A172 (cell line): ENCODE results near the gene CCNG2. TPM values are rescaled to one million over a fixed set of nuclear protein-coding genes. Genes with fewer than 3 reads are reported as not detected.

Experiments
- DNase-seq: peaks from one replicate; pipeline ENCODE4 v3.0.0-alpha.2; 2015; ENCODE audit warnings: low spot score
- total RNA-seq: library from RNA; depleted of rRNA; stranded (reverse); fragments of >200 nt; shearing (Covaris generic); gene quantifications from 2 replicates; pipeline ENCODE4 v1.2.3, GENCODE V29; 2014

CCNG2 gene
- total RNA-seq, 1 experiment from 2014 or later, result 7.3 TPM

DNA sequence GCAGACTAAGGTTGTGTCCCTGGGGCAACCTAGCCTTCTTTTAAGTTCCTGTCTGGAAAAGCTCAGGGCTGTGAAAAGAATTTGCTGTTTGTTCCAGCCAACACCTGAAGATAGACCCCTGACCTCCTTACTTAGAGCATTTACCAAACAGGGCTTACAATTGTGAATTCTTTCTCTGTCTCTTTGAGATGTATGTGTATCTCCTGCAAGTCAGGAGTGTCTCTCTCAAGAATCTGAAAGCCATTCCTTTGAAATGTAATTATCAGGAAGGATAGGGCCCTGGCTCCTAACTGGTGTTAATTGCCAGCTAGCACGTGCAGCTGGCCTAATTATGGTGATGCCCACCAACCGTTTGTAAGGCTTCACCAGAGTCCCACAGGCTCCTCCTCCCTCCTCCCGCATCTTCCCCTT, 18.2 kb downstream of the CCNG2 start:
- DNase-seq, result no peak

DNA sequence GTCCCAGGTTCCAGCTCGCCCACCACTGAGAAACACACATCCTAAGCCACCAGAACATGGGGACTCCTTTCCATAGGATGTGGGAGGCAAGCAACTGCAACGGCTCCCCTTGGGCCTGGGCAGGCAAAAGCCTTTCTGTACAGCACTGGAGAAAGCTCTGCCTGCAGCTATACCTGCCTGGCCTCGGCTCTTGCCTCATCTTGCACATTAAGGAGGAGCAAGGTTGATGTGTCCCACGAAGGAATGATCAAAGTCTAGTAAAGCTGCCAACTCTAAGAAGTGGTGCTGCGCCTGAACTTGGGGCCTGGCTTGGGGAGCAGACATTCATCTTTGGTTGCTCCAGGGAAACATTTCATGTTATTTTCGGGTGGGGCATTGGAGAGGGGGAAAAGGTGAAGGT, 19.6 kb downstream of the CCNG2 start:
- DNase-seq, result no peak

GRCh38 chr4:77177199-77177598, 20.2 kb downstream of the CCNG2 start:
- no peak for DNase-seq

- DNase-seq, result no peak
These were observed 21.6 kb downstream of the CCNG2 start for GRCh38 chr4:77178560-77178959.

DNA sequence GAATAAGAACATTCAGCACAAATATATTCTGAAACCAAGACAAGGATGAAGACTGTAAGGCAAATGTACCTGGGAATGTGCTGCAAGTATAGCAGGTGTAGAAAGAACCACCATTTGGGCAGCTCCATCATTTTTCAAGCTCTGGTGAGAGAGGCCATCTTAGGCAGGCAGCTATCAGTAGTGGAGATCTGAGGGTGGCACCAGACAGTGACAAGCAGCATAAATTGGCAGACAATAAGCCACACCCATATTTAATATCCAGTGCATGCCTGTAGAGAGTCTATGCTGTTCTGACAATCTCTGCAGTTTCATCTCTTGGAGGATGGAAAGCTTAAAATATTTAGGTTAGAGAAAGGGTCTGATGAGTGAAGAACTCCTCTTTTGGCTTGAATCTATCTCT, 22.5 kb downstream of the CCNG2 start:
- no peak for DNase-seq

- DNase-seq, result no peak
These were observed 24.7 kb downstream of the CCNG2 start for GRCh38 chr4:77181720-77182119.

GRCh38 chr4:77183777-77184420, 26.9 kb downstream of the CCNG2 start:
- no peak for DNase-seq

- no peak for DNase-seq
These were observed 28.0 kb downstream of the CCNG2 start for GRCh38 chr4:77184974-77185373.

DNA sequence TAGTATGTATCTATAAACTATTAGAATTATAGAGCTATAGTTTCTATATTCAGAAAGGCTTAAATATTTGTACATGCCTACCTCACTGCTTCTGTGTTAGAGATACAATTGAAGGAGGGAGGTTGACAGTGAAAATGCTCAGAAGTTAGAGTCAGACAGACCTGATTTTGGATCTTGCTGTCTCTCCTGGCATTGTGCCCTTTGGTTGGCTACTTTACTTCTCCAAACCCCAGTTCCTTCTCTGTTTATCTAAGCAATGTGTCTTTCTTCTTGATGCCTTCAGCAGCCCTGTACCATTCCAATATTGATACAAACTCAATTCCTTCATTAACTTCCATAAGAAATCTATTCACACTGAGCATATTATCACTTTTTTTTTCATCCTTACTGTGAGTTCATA, 28.7 kb downstream of the CCNG2 start:
- DNase-seq, result no peak

DNA sequence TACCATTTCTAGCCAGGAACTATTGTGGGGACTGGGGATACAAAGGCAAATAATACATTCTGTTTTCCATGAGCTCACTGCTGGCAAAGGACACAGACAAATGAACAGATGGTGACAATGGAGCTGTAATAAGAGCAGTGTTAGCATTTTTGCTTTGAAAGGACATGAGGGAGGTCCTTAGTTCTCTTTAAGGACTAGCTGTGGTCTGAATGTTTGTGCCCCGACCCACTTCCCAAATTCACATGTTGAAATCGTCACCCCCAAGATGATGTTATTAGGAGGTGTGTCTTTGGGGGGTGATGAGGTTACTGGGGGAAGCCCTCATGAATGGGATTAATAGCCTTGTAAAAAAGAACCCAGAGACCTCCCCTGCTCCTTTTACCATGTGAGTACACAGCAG, 30.3 kb downstream of the CCNG2 start:
- DNase-seq, result no peak

- no peak for DNase-seq
These were observed 31.7 kb downstream of the CCNG2 start for GRCh38 chr4:77188498-77189220.

GRCh38 chr4:77189412-77189811, 32.4 kb downstream of the CCNG2 start:
- DNase-seq, result no peak

GRCh38 chr4:77190053-77190452, 33.0 kb downstream of the CCNG2 start:
- DNase-seq, result no peak

DNA sequence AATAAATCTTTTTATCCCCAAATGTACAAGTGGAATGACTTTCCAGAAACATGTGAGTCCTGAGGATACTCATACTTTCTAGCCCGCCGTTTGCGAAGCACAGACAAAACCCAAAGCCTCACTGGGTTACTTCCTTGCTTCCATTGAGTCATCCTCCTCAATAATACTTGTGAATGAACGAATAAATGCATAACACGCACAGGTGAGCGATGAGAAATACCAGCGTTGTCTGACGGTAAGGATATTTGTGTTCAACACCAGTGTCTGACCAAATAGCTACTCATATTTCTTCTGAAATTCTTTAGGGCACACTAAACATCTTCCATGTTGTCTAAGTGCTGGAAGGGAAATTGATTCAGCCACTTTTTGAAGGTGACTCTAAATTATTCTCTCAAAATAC, 36.0 kb downstream of the CCNG2 start:
- DNase-seq, result no peak

GRCh38 chr4:77193511-77194102, 36.6 kb downstream of the CCNG2 start:
- DNase-seq, result no peak

GRCh38 chr4:77194366-77194765, 37.4 kb downstream of the CCNG2 start:
- DNase-seq, result no peak

DNA sequence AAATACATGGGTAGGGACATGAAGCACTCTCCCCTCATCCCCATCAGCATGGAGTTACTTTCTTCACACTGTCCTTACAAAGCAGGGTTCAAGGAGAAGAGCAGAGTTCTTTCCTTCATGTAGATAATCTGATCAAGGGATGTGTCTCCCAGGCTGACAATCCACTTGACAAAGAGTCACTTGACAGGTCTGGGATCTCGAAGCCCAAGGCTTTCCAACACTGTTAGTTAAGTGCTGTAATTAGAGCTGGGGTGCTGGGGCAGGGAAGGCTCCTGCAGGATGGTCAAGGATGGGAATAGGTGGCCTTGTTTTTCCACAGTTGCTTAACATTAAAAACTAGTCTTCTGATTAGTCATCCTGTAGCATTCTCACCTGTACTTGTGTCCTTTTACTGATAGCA, 38.0 kb downstream of the CCNG2 start:
- DNase-seq, result no peak

- no peak for DNase-seq
These were observed 39.9 kb downstream of the CCNG2 start for GRCh38 chr4:77196866-77197265.

DNA sequence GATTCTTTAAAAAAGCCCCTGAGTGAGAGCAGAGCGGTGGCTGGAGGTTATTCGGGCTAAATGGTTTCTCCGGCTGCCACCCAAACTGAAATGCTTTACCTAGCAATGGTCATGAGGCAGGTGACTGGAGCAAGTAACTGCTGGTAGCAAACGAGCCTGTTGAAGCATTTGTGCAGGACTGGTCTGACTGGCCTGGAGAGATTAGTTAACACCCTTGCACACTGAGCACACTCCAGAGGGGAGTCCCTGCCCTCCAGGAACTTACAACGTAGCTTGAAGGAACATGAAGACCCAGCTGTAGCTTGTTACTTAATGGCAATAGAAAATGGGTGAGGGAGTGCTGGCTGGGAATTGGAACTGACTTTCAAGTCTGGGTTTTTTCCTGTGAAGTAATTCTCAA, 40.4 kb downstream of the CCNG2 start:
- no peak for DNase-seq

DNA sequence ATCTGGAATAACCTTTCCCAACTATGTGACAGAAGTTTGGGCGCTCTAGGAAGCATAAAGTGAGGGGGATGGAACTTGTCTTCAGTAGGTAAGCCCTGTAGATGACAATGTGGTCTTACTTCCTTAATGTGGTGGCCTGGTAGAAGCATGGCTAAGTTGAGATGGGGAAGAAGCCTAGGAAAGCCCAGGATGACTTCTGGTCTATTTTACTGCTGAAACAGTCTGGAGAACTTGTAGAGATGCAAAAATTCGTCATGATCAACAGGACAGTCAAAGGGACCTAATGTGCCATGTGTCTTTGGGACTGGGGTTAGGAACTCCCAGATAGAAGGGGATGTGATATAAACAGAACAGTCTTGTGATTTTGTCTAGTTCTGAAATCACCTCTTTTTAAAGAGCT, 40.8 kb downstream of the CCNG2 start:
- no peak for DNase-seq

GRCh38 chr4:77199276-77199675, 42.3 kb downstream of the CCNG2 start:
- no peak for DNase-seq

DNA sequence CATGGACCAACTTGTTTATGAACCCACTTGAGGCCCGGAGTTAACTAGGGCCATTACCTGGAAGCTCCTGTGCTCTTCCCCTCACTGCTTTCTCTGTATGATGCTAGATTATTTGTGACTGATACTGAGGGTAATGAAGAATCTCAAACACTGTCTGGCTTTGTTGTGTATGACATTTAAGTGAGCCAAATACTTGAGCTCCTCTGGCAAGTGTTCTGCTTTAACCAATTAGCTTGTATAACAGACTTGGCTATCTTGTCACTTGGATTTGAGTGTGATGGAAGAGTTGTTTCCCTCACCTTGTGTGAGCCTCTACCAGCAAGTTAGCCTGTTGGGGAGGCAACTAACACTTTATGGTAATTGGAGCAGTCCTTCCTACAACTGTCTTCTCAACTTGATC, 42.7 kb downstream of the CCNG2 start:
- no peak for DNase-seq

DNA sequence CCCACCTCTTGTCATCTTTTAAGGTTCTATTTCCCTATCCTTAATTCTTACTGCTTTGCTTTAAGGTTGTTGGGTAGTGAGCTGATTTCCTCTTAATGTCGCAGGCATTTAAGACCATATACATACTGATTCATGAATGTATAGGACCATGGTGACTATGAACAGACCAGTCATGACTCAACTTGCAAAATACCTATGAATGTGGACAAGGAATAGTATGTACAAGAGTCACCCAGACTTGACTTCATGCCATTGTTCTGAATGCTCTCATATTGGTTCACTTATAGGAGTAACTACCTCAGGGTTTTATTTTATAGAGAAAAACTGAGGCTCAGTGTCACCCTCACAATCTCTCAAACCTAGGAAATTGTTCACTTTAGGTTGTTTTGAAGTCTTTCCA, 44.3 kb downstream of the CCNG2 start:
- no peak for DNase-seq
